HepG2 (cell line): Measurements from ENCODE around the gene CENPB. TPM values are rescaled to one million over a fixed set of nuclear protein-coding genes. Genes with fewer than 3 reads are reported as not detected.

Experiments used
- ATRX ChIP-seq: sonication (generic); formaldehyde crosslinking; IDR thresholded peaks from 2 replicates; pipeline ENCODE4 v1.4.0; 2020; ENCODE audit warnings: missing genetic modification reagents, borderline replicate concordance
- U2AF2 ChIP-seq: fragments of 200-400 bp; formaldehyde crosslinking; IDR thresholded peaks from 2 replicates; pipeline ENCODE4 v1.6.1; 2017; ENCODE audit warnings: low read depth, mild to moderate bottlenecking, low read length
- ZNF530 ChIP-seq: sonication (generic); formaldehyde crosslinking; IDR thresholded peaks from 2 replicates; pipeline ENCODE4 v1.5.0; 2020; ENCODE audit warnings: low read depth, mild to moderate bottlenecking, missing genetic modification reagents
- ZNF546 ChIP-seq: sonication (generic); formaldehyde crosslinking; conservative IDR thresholded peaks from 2 replicates; pipeline ENCODE4 v1.8.1; 2023; ENCODE audit warnings: mild to moderate bottlenecking, missing genetic modification reagents
- ZNF567 ChIP-seq: sonication (generic); formaldehyde crosslinking; IDR thresholded peaks from 2 replicates; pipeline ENCODE4 v1.8.1; 2023; ENCODE audit warnings: mild to moderate bottlenecking, missing genetic modification reagents, borderline replicate concordance
- ZNF75D ChIP-seq: sonication (generic); formaldehyde crosslinking; IDR thresholded peaks from 2 replicates; pipeline ENCODE4 v1.8.1; 2023; ENCODE audit warnings: missing genetic modification reagents, mild to moderate bottlenecking, borderline replicate concordance
- polyA plus RNA-seq, 8 experiments: library from polyadenylated mRNA; depleted of rRNA in 3 of 8; stranded (reverse) in 7 of 8; unstranded in 1 of 8; fragments of >200 nt; fragmentation: Illumina TruSeq in 4 of 8; extraction: Trizol in 4 of 8; gene quantifications; 2 replicates each; pipeline versions ENCODE4 v1.2.1 to v1.2.3, GENCODE V29; 2011 to 2016; ENCODE audit warnings: low read depth in 4 of 8, missing spikeins in 1 of 8, mixed read lengths in 1 of 8; ENCODE audit not compliant: insufficient read depth in 1 of 8
- total RNA-seq, 5 experiments: library from RNA; depleted of rRNA; stranded (reverse); fragments of >200 nt; fragmentation: Illumina TruSeq; extraction: Trizol; gene quantifications; 2 replicates each; pipeline ENCODE4 v1.2.3, GENCODE V29; 2016; ENCODE audit warnings: low read depth in 1 of 5
- TF ChIP-seq, protein P1 (sequence below): sonication (generic); formaldehyde crosslinking; IDR thresholded peaks from one replicate; pipeline ENCODE4 v1.5.1; 2020; ENCODE audit warnings: mild to moderate bottlenecking, missing genetic modification reagents; ENCODE audit errors: not compliant biosample characterization
- TF ChIP-seq, protein P2 (sequence below): sonication (generic); formaldehyde crosslinking; IDR thresholded peaks from 2 replicates; pipeline ENCODE4 v1.5.0; 2020; ENCODE audit warnings: missing genetic modification reagents
- TF ChIP-seq, protein P3 (sequence below), 2 experiments: sonication (generic) in 1 of 2; formaldehyde crosslinking in 1 of 2; IDR thresholded peaks; 2 replicates each; pipeline versions ENCODE4 v1.5.1 to v1.6.1; 2011 to 2020; ENCODE audit warnings: borderline replicate concordance in 1 of 2, low read depth in 1 of 2, low read length in 1 of 2, mild to moderate bottlenecking in 1 of 2, missing genetic modification reagents in 1 of 2, moderate library complexity in 1 of 2
- TF ChIP-seq, protein P4 (sequence below): sonication (generic); formaldehyde crosslinking; conservative IDR thresholded peaks from 2 replicates; pipeline ENCODE4 v1.4.0; 2020; ENCODE audit warnings: missing genetic modification reagents

The CENPB gene
- total and polyA plus RNA-seq, 2 of the 13 experiments (the other 11 are each of a cell fraction or from before 2014, with no cell fraction given), result 10.4 to 54.5 TPM

DNA sequence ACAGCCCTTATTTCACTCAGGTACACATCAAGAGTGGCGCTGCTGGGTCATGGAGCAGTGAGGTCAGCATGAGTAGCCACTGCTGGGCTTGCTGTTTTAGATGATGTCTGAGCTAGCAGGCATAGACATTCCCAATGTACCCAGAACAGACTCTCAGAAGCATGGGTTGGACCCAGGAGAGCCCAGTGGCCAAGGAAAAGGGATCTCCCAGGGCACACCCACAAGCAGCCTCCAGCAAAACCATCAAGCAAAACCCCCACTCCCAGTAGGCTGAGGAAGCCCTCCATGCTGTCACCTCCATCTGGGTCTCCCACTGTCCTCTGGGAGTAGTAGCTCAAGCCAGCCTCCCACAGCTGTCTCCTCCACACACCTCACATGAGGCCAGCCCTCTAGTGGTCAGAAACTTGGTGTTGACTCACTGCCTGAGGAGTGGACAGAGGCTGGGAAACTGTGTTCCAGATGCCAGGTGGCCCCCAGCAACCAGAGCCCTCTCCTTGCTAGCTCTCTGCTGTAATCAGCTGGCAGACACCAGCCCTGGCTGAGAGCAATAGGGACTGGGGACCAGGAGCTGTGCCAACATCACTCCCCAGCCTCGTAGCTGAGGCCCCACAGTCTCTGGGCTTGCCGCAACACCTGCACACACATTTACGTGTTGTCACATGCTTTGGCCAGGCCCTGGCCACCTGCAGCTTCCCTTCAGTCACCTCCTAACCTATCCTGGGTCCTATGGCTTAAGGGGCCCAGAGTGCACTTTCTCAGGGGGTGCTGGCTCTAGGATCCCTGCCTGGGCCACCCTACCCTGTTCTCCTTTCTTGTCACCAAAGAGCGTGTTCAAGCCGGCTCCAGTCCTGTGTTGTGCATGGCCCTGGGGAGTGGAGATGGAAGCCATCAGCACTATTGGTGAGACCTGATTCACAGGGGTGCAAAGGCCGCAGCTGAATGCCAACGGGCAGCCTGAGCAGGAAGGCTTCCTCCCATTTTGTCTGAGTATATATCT lies 31.9 kb upstream of the CENPB start (continued):
- TF ChIP-seq, protein P1, sequence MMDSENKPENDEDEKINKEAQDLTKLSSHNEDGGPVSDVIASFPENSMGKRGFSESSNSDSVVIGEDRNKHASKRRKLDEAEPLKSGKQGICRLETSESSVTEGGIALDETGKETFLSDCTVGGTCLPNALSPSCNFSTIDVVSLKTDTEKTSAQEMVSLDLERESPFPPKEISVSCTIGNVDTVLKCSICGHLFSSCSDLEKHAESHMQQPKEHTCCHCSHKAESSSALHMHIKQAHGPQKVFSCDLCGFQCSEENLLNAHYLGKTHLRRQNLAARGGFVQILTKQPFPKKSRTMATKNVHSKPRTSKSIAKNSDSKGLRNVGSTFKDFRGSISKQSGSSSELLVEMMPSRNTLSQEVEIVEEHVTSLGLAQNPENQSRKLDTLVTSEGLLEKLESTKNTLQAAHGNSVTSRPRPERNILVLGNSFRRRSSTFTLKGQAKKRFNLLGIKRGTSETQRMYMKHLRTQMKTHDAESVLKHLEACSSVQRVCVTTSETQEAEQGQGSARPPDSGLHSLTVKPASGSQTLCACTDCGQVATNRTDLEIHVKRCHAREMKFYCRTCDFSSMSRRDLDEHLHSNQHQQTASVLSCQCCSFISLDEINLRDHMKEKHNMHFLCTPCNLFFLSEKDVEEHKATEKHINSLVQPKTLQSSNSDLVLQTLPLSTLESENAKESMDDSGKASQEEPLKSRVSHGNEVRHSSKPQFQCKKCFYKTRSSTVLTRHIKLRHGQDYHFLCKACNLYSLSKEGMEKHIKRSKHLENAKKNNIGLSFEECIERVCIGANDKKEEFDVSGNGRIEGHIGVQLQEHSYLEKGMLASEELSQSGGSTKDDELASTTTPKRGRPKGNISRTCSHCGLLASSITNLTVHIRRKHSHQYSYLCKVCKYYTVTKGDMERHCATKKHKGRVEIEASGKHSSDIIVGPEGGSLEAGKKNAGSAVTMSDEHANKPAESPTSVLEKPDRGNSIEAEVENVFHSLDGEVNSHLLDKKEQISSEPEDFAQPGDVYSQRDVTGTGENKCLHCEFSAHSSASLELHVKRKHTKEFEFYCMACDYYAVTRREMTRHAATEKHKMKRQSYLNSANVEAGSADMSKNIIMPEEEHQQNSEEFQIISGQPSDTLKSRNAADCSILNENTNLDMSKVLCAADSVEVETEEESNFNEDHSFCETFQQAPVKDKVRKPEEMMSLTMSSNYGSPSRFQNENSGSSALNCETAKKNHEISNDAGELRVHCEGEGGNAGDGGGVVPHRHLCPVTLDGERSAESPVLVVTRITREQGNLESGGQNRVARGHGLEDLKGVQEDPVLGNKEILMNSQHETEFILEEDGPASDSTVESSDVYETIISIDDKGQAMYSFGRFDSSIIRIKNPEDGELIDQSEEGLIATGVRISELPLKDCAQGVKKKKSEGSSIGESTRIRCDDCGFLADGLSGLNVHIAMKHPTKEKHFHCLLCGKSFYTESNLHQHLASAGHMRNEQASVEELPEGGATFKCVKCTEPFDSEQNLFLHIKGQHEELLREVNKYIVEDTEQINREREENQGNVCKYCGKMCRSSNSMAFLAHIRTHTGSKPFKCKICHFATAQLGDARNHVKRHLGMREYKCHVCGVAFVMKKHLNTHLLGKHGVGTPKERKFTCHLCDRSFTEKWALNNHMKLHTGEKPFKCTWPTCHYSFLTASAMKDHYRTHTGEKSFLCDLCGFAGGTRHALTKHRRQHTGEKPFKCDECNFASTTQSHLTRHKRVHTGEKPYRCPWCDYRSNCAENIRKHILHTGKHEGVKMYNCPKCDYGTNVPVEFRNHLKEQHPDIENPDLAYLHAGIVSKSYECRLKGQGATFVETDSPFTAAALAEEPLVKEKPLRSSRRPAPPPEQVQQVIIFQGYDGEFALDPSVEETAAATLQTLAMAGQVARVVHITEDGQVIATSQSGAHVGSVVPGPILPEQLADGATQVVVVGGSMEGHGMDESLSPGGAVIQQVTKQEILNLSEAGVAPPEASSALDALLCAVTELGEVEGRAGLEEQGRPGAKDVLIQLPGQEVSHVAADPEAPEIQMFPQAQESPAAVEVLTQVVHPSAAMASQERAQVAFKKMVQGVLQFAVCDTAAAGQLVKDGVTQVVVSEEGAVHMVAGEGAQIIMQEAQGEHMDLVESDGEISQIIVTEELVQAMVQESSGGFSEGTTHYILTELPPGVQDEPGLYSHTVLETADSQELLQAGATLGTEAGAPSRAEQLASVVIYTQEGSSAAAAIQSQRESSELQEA (CRISPR knock-in tag), result peak; percentile 79
- TF ChIP-seq ZNF530 (CRISPR knock-in tag), result no peak
- TF ChIP-seq ZNF75D (CRISPR knock-in tag), result no peak
- TF ChIP-seq, protein P2, sequence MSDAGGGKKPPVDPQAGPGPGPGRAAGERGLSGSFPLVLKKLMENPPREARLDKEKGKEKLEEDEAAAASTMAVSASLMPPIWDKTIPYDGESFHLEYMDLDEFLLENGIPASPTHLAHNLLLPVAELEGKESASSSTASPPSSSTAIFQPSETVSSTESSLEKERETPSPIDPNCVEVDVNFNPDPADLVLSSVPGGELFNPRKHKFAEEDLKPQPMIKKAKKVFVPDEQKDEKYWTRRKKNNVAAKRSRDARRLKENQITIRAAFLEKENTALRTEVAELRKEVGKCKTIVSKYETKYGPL (CRISPR knock-in tag), result no peak
- no peak for TF ChIP-seq U2AF2
- TF ChIP-seq, protein P3, sequence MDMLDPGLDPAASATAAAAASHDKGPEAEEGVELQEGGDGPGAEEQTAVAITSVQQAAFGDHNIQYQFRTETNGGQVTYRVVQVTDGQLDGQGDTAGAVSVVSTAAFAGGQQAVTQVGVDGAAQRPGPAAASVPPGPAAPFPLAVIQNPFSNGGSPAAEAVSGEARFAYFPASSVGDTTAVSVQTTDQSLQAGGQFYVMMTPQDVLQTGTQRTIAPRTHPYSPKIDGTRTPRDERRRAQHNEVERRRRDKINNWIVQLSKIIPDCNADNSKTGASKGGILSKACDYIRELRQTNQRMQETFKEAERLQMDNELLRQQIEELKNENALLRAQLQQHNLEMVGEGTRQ (IDR thresholded peaks at IDR 0.05; ENCODE audit: low read depth, low read length), result no peak
- TF ChIP-seq, protein P3 (CRISPR knock-in tag; IDR thresholded peaks at IDR 0.05; ENCODE audit: borderline replicate concordance), result no peak
- TF ChIP-seq, protein P4, sequence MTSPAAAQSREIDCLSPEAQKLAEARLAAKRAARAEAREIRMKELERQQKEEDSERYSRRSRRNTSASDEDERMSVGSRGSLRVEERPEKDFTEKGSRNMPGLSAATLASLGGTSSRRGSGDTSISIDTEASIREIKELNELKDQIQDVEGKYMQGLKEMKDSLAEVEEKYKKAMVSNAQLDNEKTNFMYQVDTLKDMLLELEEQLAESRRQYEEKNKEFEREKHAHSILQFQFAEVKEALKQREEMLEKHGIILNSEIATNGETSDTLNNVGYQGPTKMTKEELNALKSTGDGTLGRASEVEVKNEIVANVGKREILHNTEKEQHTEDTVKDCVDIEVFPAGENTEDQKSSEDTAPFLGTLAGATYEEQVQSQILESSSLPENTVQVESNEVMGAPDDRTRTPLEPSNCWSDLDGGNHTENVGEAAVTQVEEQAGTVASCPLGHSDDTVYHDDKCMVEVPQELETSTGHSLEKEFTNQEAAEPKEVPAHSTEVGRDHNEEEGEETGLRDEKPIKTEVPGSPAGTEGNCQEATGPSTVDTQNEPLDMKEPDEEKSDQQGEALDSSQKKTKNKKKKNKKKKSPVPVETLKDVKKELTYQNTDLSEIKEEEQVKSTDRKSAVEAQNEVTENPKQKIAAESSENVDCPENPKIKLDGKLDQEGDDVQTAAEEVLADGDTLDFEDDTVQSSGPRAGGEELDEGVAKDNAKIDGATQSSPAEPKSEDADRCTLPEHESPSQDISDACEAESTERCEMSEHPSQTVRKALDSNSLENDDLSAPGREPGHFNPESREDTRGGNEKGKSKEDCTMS (CRISPR knock-in tag), result no peak
- no peak for TF ChIP-seq ATRX (CRISPR knock-in tag)
- TF ChIP-seq ZNF546 (CRISPR knock-in tag), result no peak
- TF ChIP-seq ZNF567, result no peak; the same call in 1 of the 2 replicates
